C4-2B (cell line): ENCODE measurements around the gene STC2.

Experiments
- ZFX ChIP-seq: fragments of 450-650 bp; IDR thresholded peaks from 2 replicates; pipeline ENCODE4 v1.6.1; 2017
- TF ChIP-seq, protein P1 (sequence below): fragments of 450-650 bp; conservative IDR thresholded peaks from 2 replicates; pipeline ENCODE4 v1.5.1; 2017; ENCODE audit warnings: mild to moderate bottlenecking

- TF ChIP-seq, protein P1, sequence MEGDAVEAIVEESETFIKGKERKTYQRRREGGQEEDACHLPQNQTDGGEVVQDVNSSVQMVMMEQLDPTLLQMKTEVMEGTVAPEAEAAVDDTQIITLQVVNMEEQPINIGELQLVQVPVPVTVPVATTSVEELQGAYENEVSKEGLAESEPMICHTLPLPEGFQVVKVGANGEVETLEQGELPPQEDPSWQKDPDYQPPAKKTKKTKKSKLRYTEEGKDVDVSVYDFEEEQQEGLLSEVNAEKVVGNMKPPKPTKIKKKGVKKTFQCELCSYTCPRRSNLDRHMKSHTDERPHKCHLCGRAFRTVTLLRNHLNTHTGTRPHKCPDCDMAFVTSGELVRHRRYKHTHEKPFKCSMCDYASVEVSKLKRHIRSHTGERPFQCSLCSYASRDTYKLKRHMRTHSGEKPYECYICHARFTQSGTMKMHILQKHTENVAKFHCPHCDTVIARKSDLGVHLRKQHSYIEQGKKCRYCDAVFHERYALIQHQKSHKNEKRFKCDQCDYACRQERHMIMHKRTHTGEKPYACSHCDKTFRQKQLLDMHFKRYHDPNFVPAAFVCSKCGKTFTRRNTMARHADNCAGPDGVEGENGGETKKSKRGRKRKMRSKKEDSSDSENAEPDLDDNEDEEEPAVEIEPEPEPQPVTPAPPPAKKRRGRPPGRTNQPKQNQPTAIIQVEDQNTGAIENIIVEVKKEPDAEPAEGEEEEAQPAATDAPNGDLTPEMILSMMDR, result no peak
- TF ChIP-seq ZFX, result no peak
These were observed 33.4 kb downstream of the STC2 start for GRCh38 chr5:173294673-173295320.
